GM23338 (cell line): ENCODE data around the gene ADSS1. TPM values are rescaled to one million over a fixed set of nuclear protein-coding genes. Genes with fewer than 3 reads are reported as not detected.

Source experiments
- ATAC-seq: fragments of 200-7000 bp; cut with Tn5 transposase; 3 replicates; pipeline ENCODE4 v1.9.1; 2020
- DNase-seq: peaks from one replicate; pipeline ENCODE4 v3.0.0-alpha.2; 2015; ENCODE audit warnings: low spot score
- H2AFZ ChIP-seq: fragments of 200-600 bp; sonication (generic); 2 replicates; pipeline ENCODE4 v1.8.0; 2016; ENCODE audit warnings: antibody characterized with exemption, mild to moderate bottlenecking, moderate library complexity
- H3F3A ChIP-seq: fragments of 200-600 bp; sonication (generic); replicated peaks from 2 replicates; pipeline ENCODE4 v1.8.0; 2017; ENCODE audit warnings: antibody characterized with exemption, mixed run types, low read depth
- H3K27ac ChIP-seq: fragments of 200-600 bp; sonication (generic); 2 replicates; pipeline ENCODE4 v1.6.1; 2016; ENCODE audit warnings: low read depth
- H3K27me3 ChIP-seq: fragments of 200-600 bp; sonication (generic); 2 replicates; pipeline ENCODE4 v1.8.0; 2016; ENCODE audit warnings: mild to moderate bottlenecking, mixed run types, moderate library complexity; ENCODE audit not compliant: insufficient read depth
- H3K36me3 ChIP-seq: fragments of 200-600 bp; sonication (generic); 2 replicates; pipeline ENCODE4 v1.8.0; 2016; ENCODE audit warnings: mild to moderate bottlenecking; ENCODE audit not compliant: insufficient read depth
- H3K4me1 ChIP-seq: fragments of 200-600 bp; sonication (generic); 2 replicates; pipeline ENCODE4 v1.8.0; 2016; ENCODE audit warnings: mild to moderate bottlenecking, moderate library complexity; ENCODE audit not compliant: insufficient read depth
- H3K4me2 ChIP-seq: fragments of 200-600 bp; sonication (generic); 2 replicates; pipeline ENCODE4 v1.7.1; 2017; ENCODE audit warnings: mixed run types
- H3K4me3 ChIP-seq: fragments of 200-600 bp; sonication (generic); 2 replicates; pipeline ENCODE4 v1.6.1; 2016; ENCODE audit warnings: mixed run types
- H3K79me2 ChIP-seq: fragments of 200-600 bp; sonication (generic); replicated peaks from 2 replicates; pipeline ENCODE4 v1.8.0; 2017; ENCODE audit warnings: mild to moderate bottlenecking; ENCODE audit not compliant: insufficient read depth
- H3K9me2 ChIP-seq: fragments of 200-600 bp; sonication (generic); 2 replicates; pipeline ENCODE4 v1.8.0; 2017; ENCODE audit not compliant: insufficient read depth
- H4K20me1 ChIP-seq: fragments of 200-600 bp; sonication (generic); replicated peaks from 2 replicates; pipeline ENCODE4 v1.8.0; 2017; ENCODE audit warnings: mild to moderate bottlenecking; ENCODE audit not compliant: insufficient read depth
- H3K27ac Mint-ChIP-seq: 2 replicates; pipeline ENCODE4 v1.8.0; 2020; ENCODE audit warnings: inconsistent platforms, mild to moderate bottlenecking, moderate library complexity, mixed read lengths
- H3K27me3 Mint-ChIP-seq: 3 replicates; pipeline ENCODE4 v1.8.0; 2022; ENCODE audit warnings: low read depth, mild to moderate bottlenecking, moderate library complexity, mixed read lengths, inconsistent platforms; ENCODE audit not compliant: insufficient read depth, poor library complexity
- H3K36me3 Mint-ChIP-seq: 3 replicates; pipeline ENCODE4 v1.8.0; 2021; ENCODE audit warnings: low read depth, mild to moderate bottlenecking, inconsistent platforms, moderate library complexity, mixed read lengths
- H3K4me1 Mint-ChIP-seq: 3 replicates; pipeline ENCODE4 v1.8.0; 2020; ENCODE audit warnings: mild to moderate bottlenecking, inconsistent platforms, mixed read lengths
- H3K4me3 Mint-ChIP-seq: 3 replicates; pipeline ENCODE4 v1.8.0; 2021; ENCODE audit warnings: moderate library complexity, mild to moderate bottlenecking, inconsistent platforms, mixed read lengths
- H3K9me3 Mint-ChIP-seq: 3 replicates; pipeline ENCODE4 v1.8.0; 2020; ENCODE audit warnings: moderate library complexity, mild to moderate bottlenecking, inconsistent platforms, mixed read lengths
- EZH2 ChIP-seq: fragments of 200-600 bp; sonication (generic); IDR thresholded peaks from one replicate; pipeline ENCODE4 v1.8.0; 2017; ENCODE audit warnings: antibody characterized with exemption, mild to moderate bottlenecking, low read depth; ENCODE audit not compliant: unreplicated experiment
- JUNB ChIP-seq: IDR thresholded peaks from one replicate; pipeline ENCODE4 v1.6.1; 2016; ENCODE audit warnings: antibody characterized with exemption; ENCODE audit not compliant: unreplicated experiment
- NANOG ChIP-seq: IDR thresholded peaks from 2 replicates; pipeline ENCODE4 v1.6.1; 2016; ENCODE audit warnings: antibody characterized with exemption, borderline replicate concordance
- STAT1 ChIP-seq: IDR thresholded peaks from one replicate; pipeline ENCODE4 v1.6.1; 2016; ENCODE audit warnings: antibody characterized with exemption; ENCODE audit not compliant: unreplicated experiment
- polyA plus RNA-seq: library from polyadenylated mRNA; unstranded; fragments of >200 nt; fragmentation: Nextera tagmentation; extraction: Ambion mirVana; gene quantifications from 2 replicates; pipeline ENCODE4 v1.2.1, GENCODE V29; 2016
- total RNA-seq: library from RNA; depleted of rRNA; stranded (reverse); fragments of >200 nt; shearing (Covaris generic); gene quantifications from 2 replicates; pipeline ENCODE4 v1.2.3, GENCODE V29; 2014
- TF ChIP-seq, protein P1 (sequence below): IDR thresholded peaks from one replicate; pipeline ENCODE4 v1.6.1; 2018; ENCODE audit warnings: antibody characterized with exemption; ENCODE audit not compliant: unreplicated experiment
- TF ChIP-seq, protein P2 (sequence below): IDR thresholded peaks from 2 replicates; pipeline ENCODE4 v1.6.1; 2016; ENCODE audit warnings: antibody characterized with exemption
- TF ChIP-seq, protein P3 (sequence below), 2 experiments: fragments of 200-600 bp in 1 of 2; sonication (generic) in 1 of 2; conservative IDR thresholded peaks; 2 replicates each; pipeline versions ENCODE4 v1.5.1 to v1.6.1; 2016 to 2017; ENCODE audit warnings: antibody characterized with exemption in 2 of 2, low read depth in 2 of 2, mild to moderate bottlenecking in 2 of 2, moderate library complexity in 1 of 2

The ADSS1 gene
- total and polyA plus RNA-seq, 2 experiments from 2014 or later: 9.5 to 11.6 TPM

DNA sequence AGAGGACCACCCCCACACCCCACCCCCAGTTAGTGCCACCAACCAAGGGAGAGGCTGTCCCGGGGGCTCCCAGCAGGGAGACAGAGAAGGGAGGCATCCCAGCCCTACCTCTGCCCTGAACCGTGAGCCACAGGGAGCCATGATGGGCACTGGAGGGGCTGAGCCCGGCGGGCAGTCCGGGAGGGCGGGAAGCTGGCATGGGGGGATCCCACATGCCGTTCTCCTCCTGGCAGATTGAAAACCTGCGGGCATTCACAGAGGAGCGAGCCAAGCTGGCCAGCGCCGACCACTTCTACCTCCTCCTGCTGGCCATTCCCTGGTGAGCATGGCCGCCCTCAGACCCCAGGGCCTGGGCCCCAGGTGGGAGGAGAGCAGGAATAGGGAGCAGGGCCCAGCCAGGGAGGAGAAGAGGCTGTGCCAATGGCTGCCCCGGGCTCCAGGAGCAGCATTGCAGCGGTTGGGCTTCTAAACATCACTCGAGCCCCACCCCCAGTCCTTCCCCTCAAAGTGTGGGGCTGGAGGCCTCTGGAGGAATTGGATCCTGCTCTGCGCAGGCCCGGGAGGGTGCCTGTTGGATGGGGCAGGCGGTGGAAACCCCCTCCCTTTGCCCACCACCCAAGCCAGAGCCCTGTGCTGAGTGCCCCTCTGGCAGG is 14.5 kb upstream of the ADSS1 start:
- Mint-ChIP-seq H3K36me3 (peaks cover 18% of the 10 kb centered on the region), H3K4me1 (peaks cover 9% of the 10 kb centered on the region; the same call in 2 of the 3 replicates), H3K9me3 (peaks cover 8% of the 10 kb centered on the region), H3K27me3 (peaks cover 6% of the 10 kb centered on the region), H3K4me3 (no peak overlapping the region), H3K27ac (no peak overlapping the region)
- 0 out of 2 replicates have a peak, but pooled peaks cover 9% of the 10 kb centered on the region for H3K4me1 ChIP-seq
- H4K20me1 ChIP-seq: no peaks in the 10 kb centered on the region
- H3F3A ChIP-seq: no peaks in the 10 kb centered on the region
- no peak for TF ChIP-seq EZH2
- no peak for TF ChIP-seq NANOG
- TF ChIP-seq, protein P1, sequence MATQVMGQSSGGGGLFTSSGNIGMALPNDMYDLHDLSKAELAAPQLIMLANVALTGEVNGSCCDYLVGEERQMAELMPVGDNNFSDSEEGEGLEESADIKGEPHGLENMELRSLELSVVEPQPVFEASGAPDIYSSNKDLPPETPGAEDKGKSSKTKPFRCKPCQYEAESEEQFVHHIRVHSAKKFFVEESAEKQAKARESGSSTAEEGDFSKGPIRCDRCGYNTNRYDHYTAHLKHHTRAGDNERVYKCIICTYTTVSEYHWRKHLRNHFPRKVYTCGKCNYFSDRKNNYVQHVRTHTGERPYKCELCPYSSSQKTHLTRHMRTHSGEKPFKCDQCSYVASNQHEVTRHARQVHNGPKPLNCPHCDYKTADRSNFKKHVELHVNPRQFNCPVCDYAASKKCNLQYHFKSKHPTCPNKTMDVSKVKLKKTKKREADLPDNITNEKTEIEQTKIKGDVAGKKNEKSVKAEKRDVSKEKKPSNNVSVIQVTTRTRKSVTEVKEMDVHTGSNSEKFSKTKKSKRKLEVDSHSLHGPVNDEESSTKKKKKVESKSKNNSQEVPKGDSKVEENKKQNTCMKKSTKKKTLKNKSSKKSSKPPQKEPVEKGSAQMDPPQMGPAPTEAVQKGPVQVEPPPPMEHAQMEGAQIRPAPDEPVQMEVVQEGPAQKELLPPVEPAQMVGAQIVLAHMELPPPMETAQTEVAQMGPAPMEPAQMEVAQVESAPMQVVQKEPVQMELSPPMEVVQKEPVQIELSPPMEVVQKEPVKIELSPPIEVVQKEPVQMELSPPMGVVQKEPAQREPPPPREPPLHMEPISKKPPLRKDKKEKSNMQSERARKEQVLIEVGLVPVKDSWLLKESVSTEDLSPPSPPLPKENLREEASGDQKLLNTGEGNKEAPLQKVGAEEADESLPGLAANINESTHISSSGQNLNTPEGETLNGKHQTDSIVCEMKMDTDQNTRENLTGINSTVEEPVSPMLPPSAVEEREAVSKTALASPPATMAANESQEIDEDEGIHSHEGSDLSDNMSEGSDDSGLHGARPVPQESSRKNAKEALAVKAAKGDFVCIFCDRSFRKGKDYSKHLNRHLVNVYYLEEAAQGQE: no peak
- TF ChIP-seq, protein P2, sequence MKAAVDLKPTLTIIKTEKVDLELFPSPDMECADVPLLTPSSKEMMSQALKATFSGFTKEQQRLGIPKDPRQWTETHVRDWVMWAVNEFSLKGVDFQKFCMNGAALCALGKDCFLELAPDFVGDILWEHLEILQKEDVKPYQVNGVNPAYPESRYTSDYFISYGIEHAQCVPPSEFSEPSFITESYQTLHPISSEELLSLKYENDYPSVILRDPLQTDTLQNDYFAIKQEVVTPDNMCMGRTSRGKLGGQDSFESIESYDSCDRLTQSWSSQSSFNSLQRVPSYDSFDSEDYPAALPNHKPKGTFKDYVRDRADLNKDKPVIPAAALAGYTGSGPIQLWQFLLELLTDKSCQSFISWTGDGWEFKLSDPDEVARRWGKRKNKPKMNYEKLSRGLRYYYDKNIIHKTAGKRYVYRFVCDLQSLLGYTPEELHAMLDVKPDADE: no peak
- no peak for TF ChIP-seq STAT1
- TF ChIP-seq, protein P3, sequence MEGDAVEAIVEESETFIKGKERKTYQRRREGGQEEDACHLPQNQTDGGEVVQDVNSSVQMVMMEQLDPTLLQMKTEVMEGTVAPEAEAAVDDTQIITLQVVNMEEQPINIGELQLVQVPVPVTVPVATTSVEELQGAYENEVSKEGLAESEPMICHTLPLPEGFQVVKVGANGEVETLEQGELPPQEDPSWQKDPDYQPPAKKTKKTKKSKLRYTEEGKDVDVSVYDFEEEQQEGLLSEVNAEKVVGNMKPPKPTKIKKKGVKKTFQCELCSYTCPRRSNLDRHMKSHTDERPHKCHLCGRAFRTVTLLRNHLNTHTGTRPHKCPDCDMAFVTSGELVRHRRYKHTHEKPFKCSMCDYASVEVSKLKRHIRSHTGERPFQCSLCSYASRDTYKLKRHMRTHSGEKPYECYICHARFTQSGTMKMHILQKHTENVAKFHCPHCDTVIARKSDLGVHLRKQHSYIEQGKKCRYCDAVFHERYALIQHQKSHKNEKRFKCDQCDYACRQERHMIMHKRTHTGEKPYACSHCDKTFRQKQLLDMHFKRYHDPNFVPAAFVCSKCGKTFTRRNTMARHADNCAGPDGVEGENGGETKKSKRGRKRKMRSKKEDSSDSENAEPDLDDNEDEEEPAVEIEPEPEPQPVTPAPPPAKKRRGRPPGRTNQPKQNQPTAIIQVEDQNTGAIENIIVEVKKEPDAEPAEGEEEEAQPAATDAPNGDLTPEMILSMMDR (conservative IDR thresholded peaks at IDR 0.05; ENCODE audit: low read depth in 2 of 2): no peak
- TF ChIP-seq JUNB: no peak
- peaks cover 2% of the 10 kb centered on the region; the same call in 1 of the 2 replicates for H3K36me3 ChIP-seq
- no peak overlapping the region for H3K4me2 ChIP-seq
- H3K27me3 ChIP-seq: no peaks in the 10 kb centered on the region
- H3K27ac ChIP-seq: no peak overlapping the region
- H3K4me3 ChIP-seq: no peak overlapping the region
- DNase-seq: no peak
- no peak for ATAC-seq
- no peaks in the 10 kb centered on the region for H3K9me2 ChIP-seq
- no peak overlapping the region for H2AFZ ChIP-seq
- H3K79me2 ChIP-seq: no peaks in the 10 kb centered on the region
